Liver (tissue), 3 donors: ENCODE measurements around the gene HOXB3.

Experiments
- ATF3 ChIP-seq: IDR thresholded peaks from 2 replicates; pipeline ENCODE4 v1.6.1; 2016; ENCODE audit warnings: antibody characterized with exemption
- EGR1 ChIP-seq, 2 donors: IDR thresholded peaks; 2 replicates each; pipeline ENCODE4 v1.6.1; 2016 to 2018; ENCODE audit warnings: antibody characterized with exemption in 2 of 2, low read depth in 2 of 2
- FOXA1 ChIP-seq: IDR thresholded peaks from 2 replicates; pipeline ENCODE4 v1.6.1; 2016; ENCODE audit warnings: antibody characterized with exemption
- FOXA2 ChIP-seq: IDR thresholded peaks from 2 replicates; pipeline ENCODE4 v1.6.1; 2016; ENCODE audit warnings: antibody characterized with exemption
- JUND ChIP-seq, 2 donors: IDR thresholded peaks; 2 replicates each; pipeline ENCODE4 v1.6.1; 2016; ENCODE audit warnings: antibody characterized with exemption in 2 of 2
- MAX ChIP-seq: IDR thresholded peaks from 2 replicates; pipeline ENCODE4 v1.6.1; 2016; ENCODE audit warnings: antibody characterized with exemption
- NR2F2 ChIP-seq: IDR thresholded peaks from 2 replicates; pipeline ENCODE4 v1.6.1; 2016; ENCODE audit warnings: antibody characterized with exemption
- RAD21 ChIP-seq, 2 donors: IDR thresholded peaks; 2 replicates each; pipeline ENCODE4 v1.6.1; 2016; ENCODE audit warnings: antibody characterized with exemption in 2 of 2, mild to moderate bottlenecking in 2 of 2
- SP1 ChIP-seq: IDR thresholded peaks from 2 replicates; pipeline ENCODE4 v1.6.1; 2018; ENCODE audit warnings: antibody characterized with exemption, mild to moderate bottlenecking
- TAF1 ChIP-seq: conservative IDR thresholded peaks from 2 replicates; pipeline ENCODE4 v1.6.1; 2016; ENCODE audit warnings: antibody characterized with exemption, mild to moderate bottlenecking
- TF ChIP-seq, protein P1 (sequence below): fragments of 150-350 bp; IDR thresholded peaks from 2 replicates; pipeline ENCODE4 v1.5.1; 2017; ENCODE audit warnings: improper control_type of control experiment, low read depth, low read length; ENCODE audit not compliant: missing input control
- TF ChIP-seq, protein P2 (sequence below): IDR thresholded peaks from 2 replicates; pipeline ENCODE4 v1.6.1; 2016; ENCODE audit warnings: antibody characterized with exemption, mild to moderate bottlenecking
- TF ChIP-seq, protein P3 (sequence below): IDR thresholded peaks from 2 replicates; pipeline ENCODE4 v1.6.1; 2016; ENCODE audit warnings: antibody characterized with exemption
- donor health status: healthy.
- donor health status: healthy.

DNA sequence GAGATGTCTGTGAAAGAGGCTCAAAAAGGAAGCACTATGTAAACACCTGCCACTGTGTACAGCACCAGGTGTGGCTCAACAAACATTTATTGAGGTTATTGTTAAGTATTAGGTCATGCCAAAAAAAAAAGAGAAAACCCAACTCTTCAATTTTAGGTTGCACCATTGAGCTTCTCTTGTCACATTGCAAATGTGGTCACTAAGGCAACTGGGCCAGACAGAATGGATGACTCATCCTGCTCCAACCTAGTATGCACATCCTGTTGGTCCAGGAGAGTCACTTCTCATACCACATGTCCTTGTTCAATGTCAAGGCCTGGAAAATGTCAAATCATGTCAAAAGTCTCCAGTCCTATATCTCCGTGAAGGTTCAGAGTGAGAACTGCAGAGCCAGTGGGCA, 84.3 kb downstream of the HOXB3 start:
- TF ChIP-seq, protein P1, sequence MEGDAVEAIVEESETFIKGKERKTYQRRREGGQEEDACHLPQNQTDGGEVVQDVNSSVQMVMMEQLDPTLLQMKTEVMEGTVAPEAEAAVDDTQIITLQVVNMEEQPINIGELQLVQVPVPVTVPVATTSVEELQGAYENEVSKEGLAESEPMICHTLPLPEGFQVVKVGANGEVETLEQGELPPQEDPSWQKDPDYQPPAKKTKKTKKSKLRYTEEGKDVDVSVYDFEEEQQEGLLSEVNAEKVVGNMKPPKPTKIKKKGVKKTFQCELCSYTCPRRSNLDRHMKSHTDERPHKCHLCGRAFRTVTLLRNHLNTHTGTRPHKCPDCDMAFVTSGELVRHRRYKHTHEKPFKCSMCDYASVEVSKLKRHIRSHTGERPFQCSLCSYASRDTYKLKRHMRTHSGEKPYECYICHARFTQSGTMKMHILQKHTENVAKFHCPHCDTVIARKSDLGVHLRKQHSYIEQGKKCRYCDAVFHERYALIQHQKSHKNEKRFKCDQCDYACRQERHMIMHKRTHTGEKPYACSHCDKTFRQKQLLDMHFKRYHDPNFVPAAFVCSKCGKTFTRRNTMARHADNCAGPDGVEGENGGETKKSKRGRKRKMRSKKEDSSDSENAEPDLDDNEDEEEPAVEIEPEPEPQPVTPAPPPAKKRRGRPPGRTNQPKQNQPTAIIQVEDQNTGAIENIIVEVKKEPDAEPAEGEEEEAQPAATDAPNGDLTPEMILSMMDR: no peak
- no peak for TF ChIP-seq MAX
- TF ChIP-seq SP1: no peak
- TF ChIP-seq RAD21 (IDR thresholded peaks at IDR 0.05): no peak
- TF ChIP-seq JUND (IDR thresholded peaks at IDR 0.05): peak; percentile 71 to 79
- TF ChIP-seq FOXA2: no peak
- no peak for TF ChIP-seq NR2F2
- no peak for TF ChIP-seq TAF1
- no peak for TF ChIP-seq ATF3
- TF ChIP-seq FOXA1: no peak
- TF ChIP-seq, protein P2, sequence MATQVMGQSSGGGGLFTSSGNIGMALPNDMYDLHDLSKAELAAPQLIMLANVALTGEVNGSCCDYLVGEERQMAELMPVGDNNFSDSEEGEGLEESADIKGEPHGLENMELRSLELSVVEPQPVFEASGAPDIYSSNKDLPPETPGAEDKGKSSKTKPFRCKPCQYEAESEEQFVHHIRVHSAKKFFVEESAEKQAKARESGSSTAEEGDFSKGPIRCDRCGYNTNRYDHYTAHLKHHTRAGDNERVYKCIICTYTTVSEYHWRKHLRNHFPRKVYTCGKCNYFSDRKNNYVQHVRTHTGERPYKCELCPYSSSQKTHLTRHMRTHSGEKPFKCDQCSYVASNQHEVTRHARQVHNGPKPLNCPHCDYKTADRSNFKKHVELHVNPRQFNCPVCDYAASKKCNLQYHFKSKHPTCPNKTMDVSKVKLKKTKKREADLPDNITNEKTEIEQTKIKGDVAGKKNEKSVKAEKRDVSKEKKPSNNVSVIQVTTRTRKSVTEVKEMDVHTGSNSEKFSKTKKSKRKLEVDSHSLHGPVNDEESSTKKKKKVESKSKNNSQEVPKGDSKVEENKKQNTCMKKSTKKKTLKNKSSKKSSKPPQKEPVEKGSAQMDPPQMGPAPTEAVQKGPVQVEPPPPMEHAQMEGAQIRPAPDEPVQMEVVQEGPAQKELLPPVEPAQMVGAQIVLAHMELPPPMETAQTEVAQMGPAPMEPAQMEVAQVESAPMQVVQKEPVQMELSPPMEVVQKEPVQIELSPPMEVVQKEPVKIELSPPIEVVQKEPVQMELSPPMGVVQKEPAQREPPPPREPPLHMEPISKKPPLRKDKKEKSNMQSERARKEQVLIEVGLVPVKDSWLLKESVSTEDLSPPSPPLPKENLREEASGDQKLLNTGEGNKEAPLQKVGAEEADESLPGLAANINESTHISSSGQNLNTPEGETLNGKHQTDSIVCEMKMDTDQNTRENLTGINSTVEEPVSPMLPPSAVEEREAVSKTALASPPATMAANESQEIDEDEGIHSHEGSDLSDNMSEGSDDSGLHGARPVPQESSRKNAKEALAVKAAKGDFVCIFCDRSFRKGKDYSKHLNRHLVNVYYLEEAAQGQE: no peak
- TF ChIP-seq EGR1 (IDR thresholded peaks at IDR 0.05; ENCODE audit: low read depth in 2 of 2): no peak
- TF ChIP-seq, protein P3, sequence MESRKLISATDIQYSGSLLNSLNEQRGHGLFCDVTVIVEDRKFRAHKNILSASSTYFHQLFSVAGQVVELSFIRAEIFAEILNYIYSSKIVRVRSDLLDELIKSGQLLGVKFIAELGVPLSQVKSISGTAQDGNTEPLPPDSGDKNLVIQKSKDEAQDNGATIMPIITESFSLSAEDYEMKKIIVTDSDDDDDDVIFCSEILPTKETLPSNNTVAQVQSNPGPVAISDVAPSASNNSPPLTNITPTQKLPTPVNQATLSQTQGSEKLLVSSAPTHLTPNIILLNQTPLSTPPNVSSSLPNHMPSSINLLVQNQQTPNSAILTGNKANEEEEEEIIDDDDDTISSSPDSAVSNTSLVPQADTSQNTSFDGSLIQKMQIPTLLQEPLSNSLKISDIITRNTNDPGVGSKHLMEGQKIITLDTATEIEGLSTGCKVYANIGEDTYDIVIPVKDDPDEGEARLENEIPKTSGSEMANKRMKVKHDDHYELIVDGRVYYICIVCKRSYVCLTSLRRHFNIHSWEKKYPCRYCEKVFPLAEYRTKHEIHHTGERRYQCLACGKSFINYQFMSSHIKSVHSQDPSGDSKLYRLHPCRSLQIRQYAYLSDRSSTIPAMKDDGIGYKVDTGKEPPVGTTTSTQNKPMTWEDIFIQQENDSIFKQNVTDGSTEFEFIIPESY: no peak
